ENCODE results near the gene PCDHGC5.
A peak's percentile ranks its signal among the peaks of the same experiment; 100 is the strongest.

The PCDHGC5 gene

GRCh38 chr5:141477044-141477575 is 11.8 kb upstream of the PCDHGC5 start:
- Histone ChIP-seq H3K27ac (no peak overlapping the region), H3K4me3 (no peak overlapping the region), H3K36me3 (ENCODE audit: insufficient read depth, low read length) (peaks cover 12% of the 10 kb centered on the region; the same call in 1 of the 2 replicates), H3K9me3 (ENCODE audit: low read depth, low read length) (no peaks in the 10 kb centered on the region; the same call in 1 of the 2 replicates), H3K9ac (ENCODE audit: insufficient read length) (no peak overlapping the region)
- DNase-seq (ENCODE audit: low read depth, low spot score), result no peak
- no peak for TF ChIP-seq FOXP2 (optimal IDR thresholded peaks at IDR 0.05; ENCODE audit: control extremely low read depth, extremely low read length, insufficient read depth)
- TF ChIP-seq POLR2AphosphoS5 (IDR thresholded peaks at IDR 0.05; ENCODE audit: borderline replicate concordance, low read depth, low read length), result no peak
- TF ChIP-seq EZH2 (IDR thresholded peaks at IDR 0.05), result no peak

- no peak for DNase-seq (ENCODE audit: low read depth, low spot score)
- TF ChIP-seq EZH2 (IDR thresholded peaks at IDR 0.05) (no peak), FOXP2 (optimal IDR thresholded peaks at IDR 0.05; ENCODE audit: control extremely low read depth, extremely low read length, insufficient read depth) (no peak), POLR2AphosphoS5 (IDR thresholded peaks at IDR 0.05; ENCODE audit: borderline replicate concordance, low read depth, low read length) (no peak)
- no peak overlapping the region for H3K27ac ChIP-seq
- peaks cover 12% of the 10 kb centered on the region; the same call in 1 of the 2 replicates for H3K36me3 ChIP-seq (ENCODE audit: insufficient read depth, low read length)
- no peak overlapping the region for H3K9ac ChIP-seq (ENCODE audit: insufficient read length)
- no peak overlapping the region for H3K4me3 ChIP-seq
- H3K9me3 ChIP-seq (ENCODE audit: low read depth, low read length), result no peaks in the 10 kb centered on the region; the same call in 1 of the 2 replicates
Observed at GRCh38 chr5:141477815-141478214, 11.1 kb upstream of the PCDHGC5 start.

DNA sequence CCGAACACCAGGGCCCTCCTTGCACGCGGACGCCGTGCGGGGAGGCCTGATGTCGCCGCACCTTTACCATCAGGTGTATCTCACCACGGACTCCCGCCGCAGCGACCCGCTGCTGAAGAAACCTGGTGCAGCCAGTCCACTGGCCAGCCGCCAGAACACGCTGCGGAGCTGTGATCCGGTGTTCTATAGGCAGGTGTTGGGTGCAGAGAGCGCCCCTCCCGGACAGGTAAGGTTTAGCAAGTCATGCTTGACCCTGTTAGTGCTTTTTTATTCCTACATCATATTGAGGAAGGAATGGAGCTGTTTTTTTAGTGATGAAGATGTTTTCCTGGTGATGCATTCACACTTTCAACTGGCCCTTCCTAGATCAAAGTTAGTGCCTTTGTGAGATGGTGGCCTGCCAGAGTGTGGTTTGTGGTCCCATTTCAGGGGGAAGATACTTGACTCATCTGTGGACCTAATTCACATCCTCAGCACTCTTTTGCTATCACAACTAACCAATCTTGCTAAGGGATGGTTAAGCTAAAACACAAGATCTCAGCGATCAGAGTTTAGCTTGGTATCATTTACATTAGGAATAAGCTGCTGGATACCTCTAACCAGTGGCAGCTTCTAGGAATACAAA is 10.4 kb upstream of the PCDHGC5 start:
- H3K9ac ChIP-seq (ENCODE audit: insufficient read length), result no peak overlapping the region
- H3K9me3 ChIP-seq (ENCODE audit: low read depth, low read length), result no peaks in the 10 kb centered on the region; the same call in 1 of the 2 replicates
- TF ChIP-seq EZH2 (IDR thresholded peaks at IDR 0.05) (no peak), FOXP2 (optimal IDR thresholded peaks at IDR 0.05; ENCODE audit: control extremely low read depth, extremely low read length, insufficient read depth) (no peak), POLR2AphosphoS5 (IDR thresholded peaks at IDR 0.05; ENCODE audit: borderline replicate concordance, low read depth, low read length) (no peak)
- no peak for DNase-seq (ENCODE audit: low read depth, low spot score)
- H3K27ac ChIP-seq, result no peak overlapping the region
- H3K36me3 ChIP-seq (ENCODE audit: insufficient read depth, low read length), result peaks cover 12% of the 10 kb centered on the region; the same call in 1 of the 2 replicates
- H3K4me3 ChIP-seq, result no peak overlapping the region

DNA sequence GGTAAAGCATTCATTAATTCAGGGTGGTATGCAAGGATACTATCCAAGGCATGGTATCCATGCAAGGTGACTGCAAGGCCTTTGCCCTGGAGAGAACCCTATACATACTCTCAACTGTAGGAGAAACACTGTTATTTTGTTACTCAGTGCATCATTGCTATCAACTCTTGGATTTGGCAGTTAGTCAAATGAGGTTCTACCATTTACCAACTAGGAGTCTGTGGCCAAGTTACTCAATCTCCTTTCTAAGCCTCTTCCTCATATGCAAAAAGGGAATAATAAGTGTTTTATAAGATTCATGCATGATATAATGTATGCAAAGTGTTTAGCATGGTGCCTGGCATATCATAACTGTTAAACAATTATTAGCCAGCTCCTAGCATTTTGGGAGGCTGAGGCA is 9.1 kb upstream of the PCDHGC5 start:
- peaks cover 12% of the 10 kb centered on the region; the same call in 1 of the 2 replicates for H3K36me3 ChIP-seq (ENCODE audit: insufficient read depth, low read length)
- no peaks in the 10 kb centered on the region; the same call in 1 of the 2 replicates for H3K9me3 ChIP-seq (ENCODE audit: low read depth, low read length)
- no peak overlapping the region for H3K9ac ChIP-seq (ENCODE audit: insufficient read length)
- DNase-seq (ENCODE audit: low read depth, low spot score), result no peak
- H3K27ac ChIP-seq, result no peak overlapping the region
- TF ChIP-seq EZH2 (IDR thresholded peaks at IDR 0.05) (no peak), POLR2AphosphoS5 (IDR thresholded peaks at IDR 0.05; ENCODE audit: borderline replicate concordance, low read depth, low read length) (no peak)
- no peak overlapping the region for H3K4me3 ChIP-seq

- no peak for DNase-seq (ENCODE audit: low read depth, low spot score)
- peak overlapping the region; percentile 44 for H3K4me3 ChIP-seq
- H3K36me3 ChIP-seq (ENCODE audit: insufficient read depth, low read length), result no peaks in the 10 kb centered on the region; the same call in 1 of the 2 replicates
- 0 out of 2 replicates have a peak overlapping the region, but pooled peaks have one; percentile 7 for H3K27ac ChIP-seq
- TF ChIP-seq EZH2 (IDR thresholded peaks at IDR 0.05), result no peak
- no peak for TF ChIP-seq POLR2AphosphoS5 (IDR thresholded peaks at IDR 0.05; ENCODE audit: borderline replicate concordance, low read depth, low read length)
- no peak for TF ChIP-seq FOXP2 (optimal IDR thresholded peaks at IDR 0.05; ENCODE audit: control extremely low read depth, extremely low read length, insufficient read depth)
- no peaks in the 10 kb centered on the region for H3K9me3 ChIP-seq (ENCODE audit: low read depth, low read length)
- H3K9ac ChIP-seq (ENCODE audit: insufficient read length), result no peak overlapping the region
Observed at GRCh38 chr5:141483902-141484301, 5.0 kb upstream of the PCDHGC5 start.

DNA sequence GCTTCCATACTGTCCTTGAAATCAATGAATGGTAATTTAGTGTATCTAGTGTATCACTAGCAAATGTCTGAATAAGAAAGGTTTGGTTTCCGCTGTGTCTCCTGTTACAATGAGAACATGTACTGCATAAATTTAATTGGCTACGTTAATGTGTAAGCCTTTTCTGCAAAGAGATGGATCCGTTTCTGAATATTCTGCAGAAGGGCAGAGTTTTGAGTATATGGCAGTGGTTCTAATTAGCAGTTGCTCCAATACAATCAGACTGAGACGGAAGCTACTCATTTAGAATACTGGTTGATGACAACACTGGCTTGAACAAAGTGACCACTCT is 4.6 kb upstream of the PCDHGC5 start:
- no peak overlapping the region for H3K9ac ChIP-seq (ENCODE audit: insufficient read length)
- no peak for DNase-seq (ENCODE audit: low read depth, low spot score)
- no peak overlapping the region for H3K27ac ChIP-seq
- TF ChIP-seq POLR2AphosphoS5 (IDR thresholded peaks at IDR 0.05; ENCODE audit: borderline replicate concordance, low read depth, low read length) (no peak), EZH2 (IDR thresholded peaks at IDR 0.05) (no peak), FOXP2 (optimal IDR thresholded peaks at IDR 0.05; ENCODE audit: control extremely low read depth, extremely low read length, insufficient read depth) (no peak)
- H3K9me3 ChIP-seq (ENCODE audit: low read depth, low read length), result no peaks in the 10 kb centered on the region
- H3K36me3 ChIP-seq (ENCODE audit: insufficient read depth, low read length), result no peaks in the 10 kb centered on the region; the same call in 1 of the 2 replicates
- H3K4me3 ChIP-seq, result peak overlapping the region; percentile 44

GRCh38 chr5:141484641-141485311 is 4.1 kb upstream of the PCDHGC5 start, which contains the start of gene PCDHGC4:
Gene PCDHGC4, plus strand, starts transcription at chr5:141485030. Its CDS starts 144 bp downstream, at chr5:141485174.
- no peak within 1 kb of the TSS for H3K9ac ChIP-seq (ENCODE audit: insufficient read length)
- no peak for DNase-seq (ENCODE audit: low read depth, low spot score)
- peak within 1 kb of the TSS; percentile 44 for H3K4me3 ChIP-seq

GRCh38 chr5:141485321-141486055 is 3.4 kb upstream of the PCDHGC5 start:
- TF ChIP-seq FOXP2 (optimal IDR thresholded peaks at IDR 0.05; ENCODE audit: control extremely low read depth, extremely low read length, insufficient read depth) (no peak), EZH2 (IDR thresholded peaks at IDR 0.05) (no peak), POLR2AphosphoS5 (IDR thresholded peaks at IDR 0.05; ENCODE audit: borderline replicate concordance, low read depth, low read length) (no peak)
- H3K9me3 ChIP-seq (ENCODE audit: low read depth, low read length), result no peaks in the 10 kb centered on the region
- DNase-seq (ENCODE audit: low read depth, low spot score), result no peak
- no peaks in the 10 kb centered on the region; the same call in 1 of the 2 replicates for H3K36me3 ChIP-seq (ENCODE audit: insufficient read depth, low read length)
- H3K4me3 ChIP-seq, result no peak overlapping the region
- H3K27ac ChIP-seq, result no peak overlapping the region
- H3K9ac ChIP-seq (ENCODE audit: insufficient read length), result no peak overlapping the region

More at GRCh38 chr5:141484641-141485311, 4.1 kb upstream of the PCDHGC5 start, which contains the start of gene PCDHGC4:
- Histone ChIP-seq H3K27ac (0 out of 2 replicates have a peak within 1 kb of the TSS, but pooled peaks have one; percentile 7), H3K9me3 (ENCODE audit: low read depth, low read length) (no peaks in the 10 kb centered on the region), H3K36me3 (ENCODE audit: insufficient read depth, low read length) (no peaks in the 10 kb centered on the region; the same call in 1 of the 2 replicates)
- no peak for TF ChIP-seq FOXP2 (optimal IDR thresholded peaks at IDR 0.05; ENCODE audit: control extremely low read depth, extremely low read length, insufficient read depth)
- TF ChIP-seq POLR2AphosphoS5 (IDR thresholded peaks at IDR 0.05; ENCODE audit: borderline replicate concordance, low read depth, low read length), result no peak
- TF ChIP-seq EZH2 (IDR thresholded peaks at IDR 0.05), result no peak
